Stimulated activated CD8-positive, alpha-beta memory T cell treated with anti-CD3 and anti-CD28 coated beads, Interleukin-7, amount 100 ng/mL, for 24 hours (primary cell): Measurements from ENCODE around the gene BAG2.

Experiments used
- DNase-seq: peaks from one replicate; pipeline ENCODE4 v3.0.0-alpha.2; 2020; ENCODE audit warnings: low read depth

BAG2 gene

DNA sequence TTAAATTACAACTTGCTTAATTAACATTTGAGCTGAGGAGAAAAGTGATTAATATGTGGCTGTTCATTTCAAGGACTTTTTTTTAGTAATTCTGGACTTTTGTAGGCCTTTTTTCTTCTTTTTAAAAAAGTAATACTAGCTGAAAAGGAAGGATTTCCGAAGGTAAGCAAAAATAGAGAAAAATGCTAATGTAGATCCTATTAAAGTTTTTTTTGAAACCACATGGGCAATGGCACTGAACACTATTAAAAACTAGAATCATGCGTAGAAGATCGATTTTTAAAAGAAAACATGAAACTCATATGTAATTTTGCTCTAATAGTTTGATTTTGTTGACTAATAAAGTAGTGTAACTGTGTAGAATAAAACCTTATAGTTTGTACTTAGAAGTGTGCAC, 2.4 kb downstream of the BAG2 start:
- DNase-seq, result no peak

DNA sequence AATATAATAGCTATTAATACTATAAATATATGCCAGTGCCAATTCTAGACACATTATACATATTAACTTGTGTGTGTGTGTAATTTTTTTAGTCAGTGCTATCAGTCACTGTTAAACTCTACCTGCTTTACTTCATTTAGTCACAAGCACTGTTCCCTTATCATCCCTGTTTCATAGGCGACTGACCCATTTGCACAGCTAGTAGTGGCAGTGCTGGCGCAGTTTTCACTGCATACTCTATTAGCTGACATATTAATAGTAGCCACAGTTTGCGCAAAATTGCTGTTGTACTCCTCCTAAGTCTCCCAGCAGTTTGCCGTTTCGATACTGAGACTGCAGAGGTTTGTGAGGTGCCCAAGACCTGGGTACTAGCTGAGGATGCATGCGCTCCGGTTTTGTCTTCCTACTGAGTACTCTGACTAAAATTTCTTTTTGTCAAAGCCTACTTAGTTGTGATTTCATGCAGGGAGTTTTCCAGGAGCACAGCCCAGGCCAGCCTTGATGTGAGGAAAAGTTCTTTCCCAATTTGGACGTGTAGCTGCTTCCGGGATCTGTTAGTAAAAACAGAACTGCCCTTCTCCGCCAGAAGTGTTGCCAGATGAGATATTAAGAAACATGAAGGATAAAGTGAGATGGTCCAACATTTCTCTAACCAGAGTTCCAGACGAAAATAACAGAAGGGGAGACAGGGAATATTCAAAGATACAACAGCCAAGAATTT, 5.6 kb downstream of the BAG2 start:
- DNase-seq, result no peak

DNA sequence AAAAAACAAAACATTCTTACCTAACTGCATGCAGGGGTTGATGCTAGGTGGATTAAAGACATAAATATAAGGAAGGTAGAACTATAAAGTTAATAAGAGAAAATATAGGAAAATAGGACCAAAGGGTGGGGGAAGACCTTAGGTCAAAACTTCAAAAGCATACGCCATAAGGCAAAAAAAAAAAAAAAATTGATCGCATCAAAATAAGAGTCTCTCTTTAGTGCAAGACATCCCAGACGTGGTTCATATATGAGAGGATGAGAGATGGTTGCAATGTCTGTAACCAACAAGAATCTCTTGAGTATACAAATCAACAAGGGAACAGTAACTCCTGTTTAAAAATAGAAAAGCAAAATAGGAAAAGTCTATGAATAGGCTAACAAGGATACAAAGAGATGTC, 8.5 kb downstream of the BAG2 start:
- DNase-seq, result no peak

DNA sequence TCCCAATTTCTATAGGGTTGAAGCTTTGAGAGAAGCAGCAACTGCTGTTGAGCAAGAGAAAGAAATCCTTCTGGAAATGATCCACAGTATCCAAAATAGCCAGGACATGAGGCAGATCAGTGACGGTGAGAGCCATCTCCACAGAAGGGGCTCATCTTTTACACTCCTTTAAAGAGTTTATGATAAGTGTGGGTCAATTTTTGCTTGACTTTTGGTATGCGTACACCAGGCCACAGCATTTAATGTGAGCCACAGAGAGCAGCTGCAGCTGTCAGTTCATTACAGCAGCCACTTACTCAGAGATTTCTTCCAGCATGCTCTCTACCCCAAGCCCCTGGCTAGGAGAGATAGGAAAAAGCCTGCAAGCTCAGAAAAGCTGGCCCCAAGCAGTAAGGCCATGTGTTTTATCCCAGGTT, 9.9 kb downstream of the BAG2 start:
- no peak for DNase-seq

GRCh38 chr6:57183336-57183735, 11.2 kb downstream of the BAG2 start:
- DNase-seq, result no peak

- DNase-seq, result no peak
These were observed 18.0 kb downstream of the BAG2 start for GRCh38 chr6:57190140-57190539.

- no peak for DNase-seq
These were observed 21.1 kb downstream of the BAG2 start for GRCh38 chr6:57193177-57193576.

- no peak for DNase-seq
These were observed 23.3 kb downstream of the BAG2 start for GRCh38 chr6:57195457-57195856.

- no peak for DNase-seq
These were observed 27.0 kb downstream of the BAG2 start for GRCh38 chr6:57198926-57199636.

DNA sequence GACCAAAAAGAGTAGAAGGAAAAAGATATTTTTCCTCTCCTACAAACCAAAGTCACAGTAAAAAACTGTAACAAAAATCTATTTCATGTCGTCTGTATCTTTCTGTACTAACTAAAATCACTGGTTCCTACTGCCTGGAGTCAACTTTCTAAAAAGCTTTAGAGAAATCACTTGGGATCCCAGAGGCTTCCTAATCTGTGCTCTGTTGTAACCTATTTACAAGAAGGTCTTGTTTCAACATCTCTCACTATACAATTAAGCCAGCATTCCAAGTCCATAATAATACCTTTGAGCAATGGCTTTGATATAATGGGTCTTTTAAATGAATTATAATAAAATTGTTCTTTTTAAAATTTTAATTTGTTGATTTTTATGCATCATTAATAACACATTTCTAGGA, 29.6 kb downstream of the BAG2 start:
- no peak for DNase-seq

GRCh38 chr6:57205550-57206328, 33.6 kb downstream of the BAG2 start:
- no peak for DNase-seq

GRCh38 chr6:57207141-57207540, 35.0 kb downstream of the BAG2 start:
- no peak for DNase-seq

GRCh38 chr6:57207872-57208271, 35.7 kb downstream of the BAG2 start:
- no peak for DNase-seq

DNA sequence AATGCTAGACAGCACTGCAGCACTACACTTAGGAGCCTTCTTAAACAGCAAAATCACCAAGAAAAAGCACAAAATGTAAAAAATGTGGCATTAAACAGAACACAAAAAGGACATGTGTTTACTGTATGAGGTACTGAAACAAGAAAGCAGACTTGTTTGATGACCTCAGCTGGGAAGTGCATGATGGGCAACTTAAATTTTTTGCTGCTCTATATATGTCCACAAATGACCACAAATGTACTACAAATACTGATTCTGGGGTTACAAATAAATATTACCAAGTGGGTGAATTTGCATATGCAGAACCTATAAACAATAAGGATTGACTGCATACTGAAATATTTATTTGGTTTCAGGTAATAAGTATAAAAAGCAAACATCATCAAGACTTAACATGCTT, 36.9 kb downstream of the BAG2 start:
- no peak for DNase-seq

DNA sequence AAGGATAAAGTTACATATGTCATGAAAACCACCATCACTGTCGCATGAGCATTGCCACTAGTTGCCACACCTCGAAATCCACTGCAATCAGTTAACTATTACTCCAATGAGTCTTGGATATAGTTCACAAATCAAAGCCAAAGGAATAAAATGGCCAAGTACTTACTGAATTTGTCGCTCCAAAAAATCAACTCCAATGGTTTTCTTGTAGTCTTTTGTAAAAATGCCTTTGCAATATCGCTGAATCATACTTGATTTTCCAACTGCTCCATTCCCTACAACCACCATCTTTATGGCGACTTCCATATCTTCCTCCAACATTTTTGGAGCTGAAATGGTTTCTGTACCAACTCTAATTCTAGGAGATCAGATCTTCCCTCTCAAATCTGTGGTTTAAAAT, 37.9 kb downstream of the BAG2 start:
- no peak for DNase-seq

DNA sequence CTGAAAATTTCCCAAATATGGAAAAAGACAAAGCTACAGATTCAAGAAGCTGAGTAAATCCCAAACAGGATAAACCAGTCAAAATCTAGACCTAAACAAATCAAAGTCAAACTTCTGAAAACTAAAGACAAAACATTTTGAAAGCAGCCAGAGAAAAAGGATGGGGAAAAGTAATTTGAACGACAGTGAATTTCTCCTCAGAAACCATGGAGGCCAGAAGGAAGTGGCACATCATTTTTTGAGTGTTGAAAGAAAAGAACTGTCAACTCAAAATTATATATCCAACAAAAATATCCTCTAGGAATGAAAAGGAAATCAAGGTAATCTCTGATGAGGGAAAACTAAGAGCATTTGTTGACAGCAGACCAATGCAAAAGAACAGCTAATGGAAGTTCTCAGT, 43.1 kb downstream of the BAG2 start:
- no peak for DNase-seq

- DNase-seq, result no peak
These were observed 44.3 kb downstream of the BAG2 start for GRCh38 chr6:57216235-57217101.

DNA sequence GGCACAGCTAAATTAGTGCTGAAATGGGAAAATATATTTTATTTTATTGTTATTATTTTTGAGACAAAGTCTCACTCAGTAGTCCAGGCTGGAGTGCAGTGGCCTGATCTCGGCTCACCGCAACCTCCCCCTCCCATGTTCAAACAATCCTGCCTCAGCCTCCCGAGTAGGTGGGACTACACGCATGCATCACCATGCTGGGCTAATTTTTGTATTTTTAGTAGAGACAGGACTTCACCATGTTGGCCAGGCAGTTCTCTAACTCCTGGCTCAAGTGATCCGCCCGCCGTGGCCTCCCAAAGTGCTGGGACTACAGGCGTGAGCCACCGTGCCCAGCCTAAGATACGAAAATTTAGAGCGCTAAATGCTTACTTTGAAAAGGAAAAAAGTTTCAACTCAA, 45.1 kb downstream of the BAG2 start:
- DNase-seq, result no peak

DNA sequence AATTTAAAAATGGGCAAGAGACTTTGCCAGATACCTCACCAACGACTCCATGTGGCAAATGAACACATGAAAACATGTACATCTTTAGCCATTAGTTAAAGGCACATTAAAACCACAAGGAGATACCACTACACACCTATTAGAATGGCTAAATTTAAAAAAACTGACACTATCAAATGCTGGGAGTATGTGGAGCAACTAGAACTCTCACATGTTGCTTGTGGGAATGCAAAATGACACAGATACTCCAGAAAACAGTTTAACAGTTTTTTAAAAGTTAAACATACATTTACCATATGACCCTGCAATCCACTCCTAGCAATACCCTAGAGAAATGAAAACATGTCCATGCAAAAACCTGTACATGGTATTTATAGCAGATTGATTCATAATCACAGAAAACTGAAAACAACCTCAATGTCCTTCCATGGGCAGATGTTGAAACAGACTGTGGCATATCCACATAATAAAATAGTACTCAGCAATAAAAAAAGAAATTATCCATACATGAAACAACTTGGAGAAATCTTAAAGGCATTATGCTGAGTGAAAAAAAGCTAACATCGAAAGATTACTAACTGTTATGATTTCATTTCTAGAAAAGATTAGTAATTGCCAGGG, 48.1 kb downstream of the BAG2 start:
- no peak for DNase-seq

DNA sequence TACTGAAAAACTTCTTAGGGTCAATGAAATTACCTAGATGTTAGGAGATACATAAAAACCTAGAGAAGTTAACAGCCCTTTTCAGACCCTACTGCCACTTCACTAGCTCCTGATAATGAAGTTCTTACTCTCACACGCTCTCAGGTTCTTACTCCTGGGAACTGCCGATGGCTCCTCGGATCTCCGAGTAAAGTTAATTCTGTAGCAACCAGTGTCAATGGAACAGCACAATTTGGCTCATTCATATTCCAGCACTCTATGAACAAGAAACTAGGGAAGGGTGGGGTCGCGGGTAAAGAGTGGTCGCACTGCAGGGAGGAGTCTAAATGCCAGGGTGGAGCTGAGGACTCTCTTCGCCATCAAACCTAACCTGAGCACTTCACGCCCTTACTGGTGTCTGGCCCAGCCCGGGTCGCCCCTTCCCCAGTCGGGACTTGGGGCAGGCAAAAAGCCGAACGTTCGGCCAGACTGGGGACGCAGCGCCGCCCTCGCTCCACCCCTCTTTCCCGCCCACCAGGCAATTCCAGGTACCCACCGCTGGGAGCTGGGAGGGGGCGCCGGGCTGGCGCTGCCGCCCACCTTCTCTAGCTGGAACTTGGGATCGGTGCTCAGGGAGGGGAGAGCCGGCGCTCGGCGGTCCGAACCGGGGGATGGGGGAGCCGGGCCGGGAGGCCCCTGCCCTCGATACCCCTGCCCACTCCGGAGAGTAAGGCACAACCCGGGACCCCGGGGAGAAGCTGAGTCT, 49.2 kb downstream of the BAG2 start:
- DNase-seq, result peak; percentile 12
